HepG2 (cell line): ENCODE data around the gene MED28. TPM values are rescaled to one million over a fixed set of nuclear protein-coding genes. Genes with fewer than 3 reads are reported as not detected.

ENCODE experiments used
- GATAD2A ChIP-seq: IDR thresholded peaks from 2 replicates; pipeline ENCODE4 v1.6.1; 2016
- HOXA9 ChIP-seq: sonication (generic); formaldehyde crosslinking; IDR thresholded peaks from 2 replicates; pipeline ENCODE4 v1.8.1; 2022; ENCODE audit warnings: missing genetic modification reagents, mild to moderate bottlenecking, moderate library complexity, borderline replicate concordance
- PAWR ChIP-seq: sonication (generic); formaldehyde crosslinking; IDR thresholded peaks from 2 replicates; pipeline ENCODE4 v1.4.0; 2020; ENCODE audit warnings: missing genetic modification reagents, mild to moderate bottlenecking, borderline replicate concordance
- PHF8 ChIP-seq: sonication (generic); formaldehyde crosslinking; IDR thresholded peaks from 2 replicates; pipeline ENCODE4 v1.5.0; 2020; ENCODE audit warnings: missing genetic modification reagents
- POGZ ChIP-seq: sonication (generic); formaldehyde crosslinking; IDR thresholded peaks from 2 replicates; pipeline ENCODE4 v1.4.0; 2020; ENCODE audit warnings: mild to moderate bottlenecking, missing genetic modification reagents
- SIX1 ChIP-seq: sonication (generic); formaldehyde crosslinking; IDR thresholded peaks from 2 replicates; pipeline ENCODE4 v1.4.0; 2020; ENCODE audit warnings: missing genetic modification reagents, borderline replicate concordance
- STAG1 ChIP-seq: sonication (generic); formaldehyde crosslinking; IDR thresholded peaks from 2 replicates; pipeline ENCODE4 v1.4.0; 2020; ENCODE audit warnings: missing genetic modification reagents
- TEF ChIP-seq: sonication (generic); formaldehyde crosslinking; IDR thresholded peaks from 2 replicates; pipeline ENCODE4 v1.5.0; 2020; ENCODE audit warnings: missing genetic modification reagents
- ZNF446 ChIP-seq: sonication (generic); formaldehyde crosslinking; IDR thresholded peaks from 2 replicates; pipeline ENCODE4 v1.5.0; 2020; ENCODE audit warnings: mild to moderate bottlenecking, missing genetic modification reagents
- ZNF496 ChIP-seq: sonication (generic); formaldehyde crosslinking; IDR thresholded peaks from 2 replicates; pipeline ENCODE4 v1.8.1; 2023; ENCODE audit warnings: mild to moderate bottlenecking, moderate library complexity, missing genetic modification reagents; ENCODE audit not compliant: insufficient replicate concordance
- ZNF546 ChIP-seq: sonication (generic); formaldehyde crosslinking; conservative IDR thresholded peaks from 2 replicates; pipeline ENCODE4 v1.8.1; 2023; ENCODE audit warnings: mild to moderate bottlenecking, missing genetic modification reagents
- ZNF660 ChIP-seq: sonication (generic); formaldehyde crosslinking; IDR thresholded peaks from 2 replicates; pipeline ENCODE4 v1.5.1; 2020; ENCODE audit warnings: mild to moderate bottlenecking, low read depth, missing genetic modification reagents, borderline replicate concordance
- polyA plus RNA-seq, 8 experiments: library from polyadenylated mRNA; depleted of rRNA in 3 of 8; stranded (reverse) in 7 of 8; unstranded in 1 of 8; fragments of >200 nt; fragmentation: Illumina TruSeq in 4 of 8; extraction: Trizol in 4 of 8; gene quantifications; 2 replicates each; pipeline versions ENCODE4 v1.2.1 to v1.2.3, GENCODE V29; 2011 to 2016; ENCODE audit warnings: low read depth in 4 of 8, missing spikeins in 1 of 8, mixed read lengths in 1 of 8; ENCODE audit not compliant: insufficient read depth in 1 of 8
- total RNA-seq, 5 experiments: library from RNA; depleted of rRNA; stranded (reverse); fragments of >200 nt; fragmentation: Illumina TruSeq; extraction: Trizol; gene quantifications; 2 replicates each; pipeline ENCODE4 v1.2.3, GENCODE V29; 2016; ENCODE audit warnings: low read depth in 1 of 5
- TF ChIP-seq, protein P1 (sequence below): sonication (generic); formaldehyde crosslinking; IDR thresholded peaks from 2 replicates; pipeline ENCODE4 v1.4.0; 2020; ENCODE audit warnings: mild to moderate bottlenecking, missing genetic modification reagents
- TF ChIP-seq, protein P2 (sequence below): sonication (generic); formaldehyde crosslinking; IDR thresholded peaks from 2 replicates; pipeline ENCODE4 v1.4.0; 2020; ENCODE audit warnings: missing genetic modification reagents, borderline replicate concordance
- TF ChIP-seq, protein P3 (sequence below), 2 experiments: sonication (generic) in 1 of 2; formaldehyde crosslinking in 1 of 2; IDR thresholded peaks; 2 replicates each; pipeline versions ENCODE4 v1.4.0 to v1.6.1; 2018 to 2020; ENCODE audit warnings: missing genetic modification reagents in 2 of 2, borderline replicate concordance in 1 of 2, low read depth in 1 of 2, mild to moderate bottlenecking in 1 of 2, missing biosample characterization in 1 of 2

Gene MED28
- total and polyA plus RNA-seq, 2 of the 13 experiments (the other 11 are each of a cell fraction or from before 2014, with no cell fraction given) = 41.3 to 65.7 TPM

DNA sequence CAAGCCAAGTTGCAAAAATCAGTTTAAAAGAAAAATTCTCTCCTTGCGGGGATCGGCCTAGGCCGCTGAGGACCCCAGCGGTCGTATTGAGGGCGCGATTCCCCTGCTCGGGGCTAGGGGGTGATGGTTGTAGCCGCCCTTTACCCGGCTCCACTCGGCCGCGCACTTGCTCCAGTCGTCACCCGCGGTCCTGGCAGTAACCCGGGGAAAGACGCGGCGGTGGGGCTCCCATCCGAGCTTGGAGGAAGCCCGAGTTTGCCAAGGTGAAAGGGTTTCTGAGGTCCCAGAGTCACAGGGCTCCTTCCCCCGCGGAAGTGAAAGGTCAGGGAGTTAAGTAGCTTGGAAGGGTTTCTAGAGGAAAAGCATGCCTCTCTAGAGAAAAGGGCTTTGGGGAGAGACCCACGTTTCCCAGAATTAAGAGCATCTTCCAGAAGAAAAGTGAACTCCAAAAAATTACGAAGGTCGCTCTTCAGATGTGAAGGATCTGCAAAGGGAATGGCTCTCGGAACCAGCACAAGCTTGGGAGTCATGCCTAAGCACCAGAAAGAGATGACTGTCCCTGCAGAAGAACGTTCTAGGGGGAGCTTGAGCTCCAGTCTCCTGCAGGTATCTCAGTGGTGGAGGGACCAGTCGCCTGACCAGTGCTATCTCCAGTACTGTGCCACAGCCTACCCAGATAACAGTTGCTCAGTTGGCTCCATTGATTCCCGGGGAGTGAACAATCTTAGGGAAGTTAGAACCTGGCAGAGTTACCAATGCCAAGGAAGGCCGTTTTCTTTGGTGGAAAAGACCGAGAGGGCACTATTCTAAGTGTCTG lies 36.6 kb upstream of the MED28 start (continued):
- no peak for TF ChIP-seq PAWR
- TF ChIP-seq, protein P1, sequence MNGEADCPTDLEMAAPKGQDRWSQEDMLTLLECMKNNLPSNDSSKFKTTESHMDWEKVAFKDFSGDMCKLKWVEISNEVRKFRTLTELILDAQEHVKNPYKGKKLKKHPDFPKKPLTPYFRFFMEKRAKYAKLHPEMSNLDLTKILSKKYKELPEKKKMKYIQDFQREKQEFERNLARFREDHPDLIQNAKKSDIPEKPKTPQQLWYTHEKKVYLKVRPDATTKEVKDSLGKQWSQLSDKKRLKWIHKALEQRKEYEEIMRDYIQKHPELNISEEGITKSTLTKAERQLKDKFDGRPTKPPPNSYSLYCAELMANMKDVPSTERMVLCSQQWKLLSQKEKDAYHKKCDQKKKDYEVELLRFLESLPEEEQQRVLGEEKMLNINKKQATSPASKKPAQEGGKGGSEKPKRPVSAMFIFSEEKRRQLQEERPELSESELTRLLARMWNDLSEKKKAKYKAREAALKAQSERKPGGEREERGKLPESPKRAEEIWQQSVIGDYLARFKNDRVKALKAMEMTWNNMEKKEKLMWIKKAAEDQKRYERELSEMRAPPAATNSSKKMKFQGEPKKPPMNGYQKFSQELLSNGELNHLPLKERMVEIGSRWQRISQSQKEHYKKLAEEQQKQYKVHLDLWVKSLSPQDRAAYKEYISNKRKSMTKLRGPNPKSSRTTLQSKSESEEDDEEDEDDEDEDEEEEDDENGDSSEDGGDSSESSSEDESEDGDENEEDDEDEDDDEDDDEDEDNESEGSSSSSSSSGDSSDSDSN (CRISPR knock-in tag) = 0 out of 2 replicates have a peak, but pooled peaks have one; percentile 1
- TF ChIP-seq ZNF496 (CRISPR knock-in tag) = no peak
- no peak for TF ChIP-seq ZNF446
- TF ChIP-seq ZNF660 = no peak
- TF ChIP-seq PHF8 (CRISPR knock-in tag) = 0 out of 2 replicates have a peak, but pooled peaks have one; percentile 2
- TF ChIP-seq ZNF546 (CRISPR knock-in tag) = no peak; the same call in 1 of the 2 replicates
- TF ChIP-seq, protein P2, sequence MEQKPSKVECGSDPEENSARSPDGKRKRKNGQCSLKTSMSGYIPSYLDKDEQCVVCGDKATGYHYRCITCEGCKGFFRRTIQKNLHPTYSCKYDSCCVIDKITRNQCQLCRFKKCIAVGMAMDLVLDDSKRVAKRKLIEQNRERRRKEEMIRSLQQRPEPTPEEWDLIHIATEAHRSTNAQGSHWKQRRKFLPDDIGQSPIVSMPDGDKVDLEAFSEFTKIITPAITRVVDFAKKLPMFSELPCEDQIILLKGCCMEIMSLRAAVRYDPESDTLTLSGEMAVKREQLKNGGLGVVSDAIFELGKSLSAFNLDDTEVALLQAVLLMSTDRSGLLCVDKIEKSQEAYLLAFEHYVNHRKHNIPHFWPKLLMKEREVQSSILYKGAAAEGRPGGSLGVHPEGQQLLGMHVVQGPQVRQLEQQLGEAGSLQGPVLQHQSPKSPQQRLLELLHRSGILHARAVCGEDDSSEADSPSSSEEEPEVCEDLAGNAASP (CRISPR knock-in tag) = no peak
- peak; percentile 17; the same call in 1 of the 2 replicates for TF ChIP-seq STAG1 (CRISPR knock-in tag)
- no peak for TF ChIP-seq POGZ
- TF ChIP-seq, protein P3, sequence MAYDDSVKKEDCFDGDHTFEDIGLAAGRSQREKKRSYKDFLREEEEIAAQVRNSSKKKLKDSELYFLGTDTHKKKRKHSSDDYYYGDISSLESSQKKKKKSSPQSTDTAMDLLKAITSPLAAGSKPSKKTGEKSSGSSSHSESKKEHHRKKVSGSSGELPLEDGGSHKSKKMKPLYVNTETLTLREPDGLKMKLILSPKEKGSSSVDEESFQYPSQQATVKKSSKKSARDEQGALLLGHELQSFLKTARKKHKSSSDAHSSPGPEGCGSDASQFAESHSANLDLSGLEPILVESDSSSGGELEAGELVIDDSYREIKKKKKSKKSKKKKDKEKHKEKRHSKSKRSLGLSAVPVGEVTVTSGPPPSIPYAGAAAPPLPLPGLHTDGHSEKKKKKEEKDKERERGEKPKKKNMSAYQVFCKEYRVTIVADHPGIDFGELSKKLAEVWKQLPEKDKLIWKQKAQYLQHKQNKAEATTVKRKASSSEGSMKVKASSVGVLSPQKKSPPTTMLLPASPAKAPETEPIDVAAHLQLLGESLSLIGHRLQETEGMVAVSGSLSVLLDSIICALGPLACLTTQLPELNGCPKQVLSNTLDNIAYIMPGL (CRISPR knock-in tag; IDR thresholded peaks at IDR 0.05; ENCODE audit: borderline replicate concordance in 1 of 2, low read depth in 1 of 2) = no peak
- TF ChIP-seq TEF (CRISPR knock-in tag) = no peak
- TF ChIP-seq GATAD2A (CRISPR knock-in tag) = no peak; the same call in 1 of the 2 replicates
- no peak for TF ChIP-seq HOXA9 (CRISPR knock-in tag)
- no peak for TF ChIP-seq SIX1 (CRISPR knock-in tag)
